22Rv1 (cell line): ENCODE results near the gene SP8.
"Not testable (repeated sequence)": the region's sequence is repeated elsewhere in the genome, so short reads cannot be mapped to it uniquely, and the experiment has no call there.

Experiments used
- CTCF ChIP-seq: fragments of 450-650 bp; IDR thresholded peaks from 2 replicates; pipeline ENCODE4 v1.5.1; 2017; ENCODE audit warnings: mild to moderate bottlenecking
- ZFX ChIP-seq: fragments of 450-650 bp; IDR thresholded peaks from 2 replicates; pipeline ENCODE4 v1.6.1; 2017; ENCODE audit warnings: antibody characterized with exemption, borderline replicate concordance

- not testable (repeated sequence) for TF ChIP-seq CTCF, ZFX
Measured at GRCh38 chr7:20836424-20836823, 49.7 kb upstream of the SP8 start.
